Smooth muscle cell (in vitro differentiated cells): Measurements from ENCODE around the gene TEX29. TPM values are rescaled to one million over a fixed set of nuclear protein-coding genes. Genes with fewer than 3 reads are reported as not detected.
A peak's percentile ranks its signal among the peaks of the same experiment; 100 is the strongest.

Experiments
- DNase-seq: peaks from one replicate; lab custom pipeline; 2025; ENCODE audit not compliant: unreplicated experiment; lab: John Stamatoyannopoulos, UW
- H2AFZ ChIP-seq: fragments of 200-600 bp; sonication (generic); 2 replicates; pipeline ENCODE4 v1.6.0; 2016; ENCODE audit warnings: antibody characterized with exemption, low read depth, mild to moderate bottlenecking
- H3F3A ChIP-seq: fragments of 200-600 bp; sonication (generic); 2 replicates; pipeline ENCODE4 v1.6.0; 2017; ENCODE audit warnings: antibody characterized with exemption, low read depth
- H3K27ac ChIP-seq: fragments of 200-600 bp; sonication (generic); 2 replicates; pipeline ENCODE4 v1.5.1; 2016; ENCODE audit warnings: low read depth, mild to moderate bottlenecking
- H3K27me3 ChIP-seq: fragments of 200-600 bp; sonication (generic); 2 replicates; pipeline ENCODE4 v1.6.1; 2016; ENCODE audit warnings: low read depth, mild to moderate bottlenecking
- H3K36me3 ChIP-seq: fragments of 200-600 bp; sonication (generic); 2 replicates; pipeline ENCODE4 v1.5.1; 2016; ENCODE audit warnings: low read depth
- H3K4me1 ChIP-seq: fragments of 200-600 bp; sonication (generic); 2 replicates; pipeline ENCODE4 v1.5.1; 2016; ENCODE audit warnings: low read depth
- H3K4me2 ChIP-seq: fragments of 200-600 bp; sonication (generic); 2 replicates; pipeline ENCODE4 v1.6.0; 2016; ENCODE audit warnings: mild to moderate bottlenecking
- H3K4me3 ChIP-seq: fragments of 200-600 bp; sonication (generic); 2 replicates; pipeline ENCODE4 v1.5.1; 2016; ENCODE audit warnings: mild to moderate bottlenecking
- H3K79me2 ChIP-seq: fragments of 200-600 bp; sonication (generic); 2 replicates; pipeline ENCODE4 v1.6.0; 2016; ENCODE audit warnings: low read depth, mild to moderate bottlenecking
- H3K9ac ChIP-seq: fragments of 200-600 bp; sonication (generic); 2 replicates; pipeline ENCODE4 v1.6.0; 2016; ENCODE audit warnings: low read depth
- H3K9me3 ChIP-seq: fragments of 200-600 bp; sonication (generic); replicated peaks from 2 replicates; pipeline ENCODE4 v1.5.1; 2016; ENCODE audit warnings: low read depth
- H4K20me1 ChIP-seq: fragments of 200-600 bp; sonication (generic); 2 replicates; pipeline ENCODE4 v1.6.0; 2016; ENCODE audit warnings: low read depth
- WGBS: methylation state at CpG from one replicate; pipeline ENCODE4 v1.1.7; 2016; ENCODE audit warnings: low lambda C conversion rate; 5-methylcytosine and 5-hydroxymethylcytosine counted together
- polyA plus RNA-seq: library from polyadenylated mRNA; unstranded; fragments of >200 nt; fragmentation: Nextera tagmentation; extraction: Ambion mirVana; gene quantifications from 2 replicates; pipeline ENCODE4 v1.2.1, GENCODE V29; 2016
- total RNA-seq: library from RNA; depleted of rRNA; stranded (reverse); fragments of >200 nt; gene quantifications from 2 replicates; pipeline ENCODE4 v1.2.3, GENCODE V29; 2014
- TF ChIP-seq, protein P1 (sequence below): fragments of 200-600 bp; sonication (generic); IDR thresholded peaks from 2 replicates; pipeline ENCODE4 v1.5.1; 2017; ENCODE audit warnings: borderline replicate concordance, mild to moderate bottlenecking, antibody characterized with exemption; ENCODE audit not compliant: insufficient read depth, poor library complexity, severe bottlenecking

The TEX29 gene
- total and polyA plus RNA-seq, 2 experiments from 2014 or later, result 1.0 to 4.4 TPM

- peak overlapping the region; percentile 62 for H3K4me2 ChIP-seq
- WGBS, result 40% methylated on average over 4 of the region's 4 CpGs
Observed at GRCh38 chr13:111337206-111337605, 16.8 kb downstream of the TEX29 start.

GRCh38 chr13:111337741-111338140 lies 17.3 kb downstream of the TEX29 start:
- H3K4me3 ChIP-seq, result no peak overlapping the region

More at GRCh38 chr13:111337206-111337605, 16.8 kb downstream of the TEX29 start:
- TF ChIP-seq, protein P1, sequence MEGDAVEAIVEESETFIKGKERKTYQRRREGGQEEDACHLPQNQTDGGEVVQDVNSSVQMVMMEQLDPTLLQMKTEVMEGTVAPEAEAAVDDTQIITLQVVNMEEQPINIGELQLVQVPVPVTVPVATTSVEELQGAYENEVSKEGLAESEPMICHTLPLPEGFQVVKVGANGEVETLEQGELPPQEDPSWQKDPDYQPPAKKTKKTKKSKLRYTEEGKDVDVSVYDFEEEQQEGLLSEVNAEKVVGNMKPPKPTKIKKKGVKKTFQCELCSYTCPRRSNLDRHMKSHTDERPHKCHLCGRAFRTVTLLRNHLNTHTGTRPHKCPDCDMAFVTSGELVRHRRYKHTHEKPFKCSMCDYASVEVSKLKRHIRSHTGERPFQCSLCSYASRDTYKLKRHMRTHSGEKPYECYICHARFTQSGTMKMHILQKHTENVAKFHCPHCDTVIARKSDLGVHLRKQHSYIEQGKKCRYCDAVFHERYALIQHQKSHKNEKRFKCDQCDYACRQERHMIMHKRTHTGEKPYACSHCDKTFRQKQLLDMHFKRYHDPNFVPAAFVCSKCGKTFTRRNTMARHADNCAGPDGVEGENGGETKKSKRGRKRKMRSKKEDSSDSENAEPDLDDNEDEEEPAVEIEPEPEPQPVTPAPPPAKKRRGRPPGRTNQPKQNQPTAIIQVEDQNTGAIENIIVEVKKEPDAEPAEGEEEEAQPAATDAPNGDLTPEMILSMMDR, result no peak
- H3K4me3 ChIP-seq, result no peak overlapping the region
- H3F3A ChIP-seq, result no peaks in the 10 kb centered on the region
- no peaks in the 10 kb centered on the region for H3K27me3 ChIP-seq
- no peaks in the 10 kb centered on the region for H4K20me1 ChIP-seq
- no peak for DNase-seq
- H3K9ac ChIP-seq, result peak overlapping the region; percentile 81
- H3K4me1 ChIP-seq, result peaks cover 4% of the 10 kb centered on the region
- no peaks in the 10 kb centered on the region for H3K36me3 ChIP-seq
- H3K9me3 ChIP-seq, result no peaks in the 10 kb centered on the region
- H2AFZ ChIP-seq, result no peak overlapping the region
- H3K79me2 ChIP-seq, result no peaks in the 10 kb centered on the region
- peak overlapping the region; percentile 93 for H3K27ac ChIP-seq

DNA sequence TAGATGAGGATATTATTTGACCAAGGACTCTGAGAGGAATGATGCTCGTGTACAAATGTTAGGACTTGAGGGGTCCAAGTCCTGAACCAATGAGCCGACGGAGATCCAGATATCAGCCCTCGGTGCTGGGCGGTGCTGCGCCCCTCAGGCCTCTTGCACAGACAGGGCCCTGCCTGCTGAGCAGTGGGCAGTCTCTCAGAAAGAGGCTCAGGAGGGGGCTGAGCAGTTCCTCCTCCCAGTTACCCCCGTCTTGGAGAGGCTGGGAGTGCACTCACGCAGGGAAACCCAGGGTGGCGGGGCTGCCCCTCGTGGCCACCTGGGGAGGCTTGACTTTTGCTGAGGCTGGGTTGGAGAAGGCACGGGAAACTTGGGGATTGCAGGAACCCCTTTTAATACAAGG lies 18.4 kb downstream of the TEX29 start:
- TF ChIP-seq, protein P1, result no peak
- H3K27ac ChIP-seq, result no peak overlapping the region
- H2AFZ ChIP-seq, result no peak overlapping the region
- no peaks in the 10 kb centered on the region for H4K20me1 ChIP-seq
- no peaks in the 10 kb centered on the region for H3K9me3 ChIP-seq
- no peak for DNase-seq
- no peaks in the 10 kb centered on the region for H3K36me3 ChIP-seq
- H3K4me3 ChIP-seq, result no peak overlapping the region
- no peaks in the 10 kb centered on the region for H3F3A ChIP-seq
- H3K4me1 ChIP-seq, result peaks cover 4% of the 10 kb centered on the region
- H3K79me2 ChIP-seq, result no peaks in the 10 kb centered on the region
- no peak overlapping the region for H3K9ac ChIP-seq
- WGBS, result 88% methylated on average over 10 of the region's 11 CpGs
- H3K4me2 ChIP-seq, result no peak overlapping the region
- no peaks in the 10 kb centered on the region for H3K27me3 ChIP-seq

More at GRCh38 chr13:111337741-111338140, 17.3 kb downstream of the TEX29 start:
- TF ChIP-seq, protein P1, result no peak
- no peak overlapping the region for H2AFZ ChIP-seq
- H3K27ac ChIP-seq, result peak overlapping the region; percentile 93
- H3K27me3 ChIP-seq, result no peaks in the 10 kb centered on the region
- H3K4me1 ChIP-seq, result peaks cover 4% of the 10 kb centered on the region
- no peaks in the 10 kb centered on the region for H4K20me1 ChIP-seq
- no peaks in the 10 kb centered on the region for H3K79me2 ChIP-seq
- no peaks in the 10 kb centered on the region for H3K36me3 ChIP-seq
- no peak overlapping the region for H3K9ac ChIP-seq
- no peaks in the 10 kb centered on the region for H3K9me3 ChIP-seq
- H3K4me2 ChIP-seq, result peak overlapping the region; percentile 50
- DNase-seq, result no peak
- no peaks in the 10 kb centered on the region for H3F3A ChIP-seq
- 83% methylated on average over 9 of the region's 9 CpGs for WGBS
